Hematopoietic multipotent progenitor cell treated with erythropoietin and hydrocortisone succinate and interleukin-3 and kit ligand, for 8 days (in vitro differentiated cells): ENCODE measurements around the gene C1QTNF6.

Experiments used
- DNase-seq: peaks from one replicate; pipeline ENCODE4 v3.0.0-alpha.2; 2015

C1QTNF6 gene

DNA sequence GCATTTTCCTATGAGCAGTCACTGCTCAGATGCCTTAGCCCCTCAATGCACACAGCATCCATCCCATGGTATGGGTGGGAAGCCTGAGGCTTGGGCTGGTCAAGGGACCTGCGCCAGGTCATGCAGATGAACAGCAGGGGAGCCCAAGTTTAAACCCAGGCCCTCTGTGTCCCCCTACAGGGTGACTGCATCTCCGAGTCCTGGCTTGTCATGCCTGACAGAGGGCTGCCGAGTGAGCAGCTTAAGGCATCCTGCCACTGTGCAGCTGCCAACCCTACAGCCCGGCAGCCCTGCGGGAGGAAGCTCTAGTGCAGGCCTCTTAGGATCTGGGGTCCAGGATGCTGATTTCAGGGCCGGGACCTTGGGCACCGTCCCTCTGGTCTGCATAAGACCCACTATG lies 48.3 kb downstream of the C1QTNF6 start:
- no peak for DNase-seq

DNA sequence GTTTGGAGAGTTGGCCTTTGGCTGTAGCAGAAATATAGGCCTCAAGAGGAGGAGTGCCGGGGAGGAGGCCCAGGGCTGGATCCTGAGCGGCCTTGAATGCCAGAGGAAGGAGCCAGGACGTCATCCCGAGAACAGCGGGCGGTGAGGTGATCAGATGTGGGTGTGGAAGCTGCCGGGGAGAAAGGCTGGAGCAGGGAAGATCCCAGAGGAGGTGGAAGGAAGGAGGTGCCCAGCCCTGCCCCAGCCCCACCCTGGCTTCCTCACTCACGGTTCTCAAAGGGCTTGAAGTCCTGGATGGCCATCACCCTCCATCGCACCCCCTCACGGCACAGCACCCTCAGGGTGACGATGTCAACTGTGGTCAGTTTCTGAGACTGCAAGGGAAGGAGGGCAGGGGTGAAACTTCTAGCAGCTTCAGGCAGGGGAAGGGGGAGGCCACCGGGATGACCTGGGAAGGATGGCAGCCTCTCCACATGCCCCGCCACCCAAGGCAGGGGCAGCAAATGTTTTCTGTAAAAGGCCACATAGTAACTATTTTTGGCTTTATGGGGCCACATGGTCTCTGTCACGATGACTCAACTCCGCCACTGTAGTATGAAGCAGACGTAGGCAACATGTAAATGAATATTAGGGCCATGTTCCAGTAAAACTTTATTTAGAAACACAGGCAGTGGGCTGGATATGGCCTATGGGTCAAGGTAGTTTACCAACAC lies 49.0 kb downstream of the C1QTNF6 start:
- DNase-seq, result no peak

DNA sequence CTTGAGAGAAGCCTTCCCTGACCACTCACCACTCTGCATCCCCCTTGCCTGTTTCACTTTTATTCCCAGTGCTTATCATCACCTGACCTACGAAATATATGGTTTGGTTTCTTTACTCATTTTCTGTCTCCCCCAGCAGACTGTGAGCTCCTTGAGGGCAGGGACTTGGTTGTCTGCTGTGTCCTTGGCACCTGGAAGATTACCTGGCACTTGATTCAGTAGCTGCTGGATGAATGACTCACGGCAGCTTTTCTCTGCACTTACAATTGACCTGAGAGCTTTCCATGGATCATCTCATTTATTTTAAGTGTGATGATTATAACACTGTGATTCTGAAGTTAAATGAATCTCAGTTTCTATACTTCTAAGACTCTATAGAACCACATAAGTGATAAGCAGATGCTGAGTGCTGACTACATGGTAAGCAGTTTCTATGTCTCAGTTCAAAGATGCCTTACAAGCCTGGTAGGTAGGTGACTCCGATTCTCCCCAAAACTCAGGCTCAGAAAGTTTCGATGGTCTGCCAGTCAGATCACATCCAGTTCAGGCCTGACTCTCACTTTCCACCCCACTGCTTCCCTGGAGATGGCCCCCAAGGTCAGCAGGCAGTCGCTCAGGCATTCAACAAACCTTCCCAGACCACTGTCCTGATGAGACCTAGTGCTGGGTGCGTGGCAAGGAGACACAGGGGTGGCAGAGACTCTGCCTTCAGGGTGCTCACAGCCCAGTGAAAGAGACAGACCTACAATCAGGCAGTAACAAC lies 50.0 kb downstream of the C1QTNF6 start:
- DNase-seq, result no peak

DNA sequence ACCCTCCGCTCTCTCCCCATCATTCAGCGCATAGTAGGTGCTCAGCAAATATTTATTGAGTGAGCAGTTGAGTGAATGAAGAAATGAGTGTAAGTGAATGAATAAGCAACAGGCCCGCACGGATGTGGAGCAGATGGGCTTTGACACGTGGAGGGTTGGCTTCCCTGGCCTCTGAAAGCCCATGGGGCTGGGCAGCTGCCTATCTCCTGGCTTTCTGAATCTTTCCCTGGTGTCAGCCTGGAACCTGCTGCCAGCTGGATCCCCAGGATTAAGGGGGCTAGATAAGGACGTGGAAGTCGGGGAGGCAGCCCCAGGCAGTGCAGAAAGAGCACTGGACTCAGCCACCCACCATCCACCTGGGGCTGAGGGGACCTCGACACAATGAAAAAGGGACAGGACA lies 50.9 kb downstream of the C1QTNF6 start:
- DNase-seq, result no peak

DNA sequence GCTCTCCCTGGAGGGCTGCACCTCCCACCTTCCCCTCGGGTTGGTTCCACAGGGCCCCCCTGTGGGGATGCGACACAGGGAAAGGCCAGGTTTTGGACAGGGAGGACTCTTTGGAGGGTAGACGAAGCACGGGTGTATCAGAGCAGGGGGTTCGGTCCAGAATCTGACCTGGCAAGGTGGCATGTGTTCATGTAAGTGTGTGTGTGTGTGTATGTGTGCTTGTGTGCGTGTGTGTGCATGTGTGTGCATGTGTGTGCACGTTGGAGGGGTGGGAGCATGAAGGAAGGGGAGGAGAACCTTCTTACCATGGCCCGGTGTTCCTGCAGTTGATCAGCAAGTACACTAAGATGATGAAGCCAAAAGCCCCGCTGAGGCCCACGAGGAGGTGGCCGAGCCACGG lies 53.0 kb downstream of the C1QTNF6 start:
- no peak for DNase-seq

DNA sequence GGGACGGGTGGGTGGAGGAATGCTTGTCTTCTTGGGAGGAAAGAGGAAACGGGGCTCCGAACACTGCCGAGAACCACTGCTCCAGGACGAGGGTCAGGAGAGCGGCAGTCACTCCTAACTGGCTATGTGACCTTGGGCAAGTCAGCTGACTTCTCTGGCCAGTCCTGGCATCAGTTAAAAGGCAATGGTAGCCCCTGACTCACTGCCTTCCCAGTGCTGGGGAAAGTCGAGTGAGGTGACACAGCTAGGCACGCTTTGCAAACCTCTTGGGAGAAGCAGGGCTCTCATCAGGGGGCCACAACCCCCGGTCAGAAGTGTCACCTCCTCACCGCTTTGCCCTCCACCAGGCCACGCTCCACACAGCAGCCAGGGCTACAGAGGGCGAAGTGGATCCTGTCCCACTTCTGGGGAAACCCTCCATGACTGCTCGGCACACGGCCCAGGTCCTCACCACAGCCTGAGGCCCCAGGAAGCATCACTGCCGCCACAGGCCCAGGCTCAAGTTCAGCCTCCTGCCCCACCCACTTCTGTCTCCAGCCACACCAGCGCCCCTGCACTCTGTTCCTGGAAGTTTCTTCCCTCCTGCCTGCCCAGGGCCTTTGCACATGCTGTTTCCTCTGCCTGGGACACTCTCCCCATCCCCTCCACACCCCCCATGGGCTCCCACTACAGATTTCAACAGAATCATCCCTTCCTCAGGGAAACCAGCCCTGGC lies 54.6 kb downstream of the C1QTNF6 start:
- DNase-seq, result no peak

DNA sequence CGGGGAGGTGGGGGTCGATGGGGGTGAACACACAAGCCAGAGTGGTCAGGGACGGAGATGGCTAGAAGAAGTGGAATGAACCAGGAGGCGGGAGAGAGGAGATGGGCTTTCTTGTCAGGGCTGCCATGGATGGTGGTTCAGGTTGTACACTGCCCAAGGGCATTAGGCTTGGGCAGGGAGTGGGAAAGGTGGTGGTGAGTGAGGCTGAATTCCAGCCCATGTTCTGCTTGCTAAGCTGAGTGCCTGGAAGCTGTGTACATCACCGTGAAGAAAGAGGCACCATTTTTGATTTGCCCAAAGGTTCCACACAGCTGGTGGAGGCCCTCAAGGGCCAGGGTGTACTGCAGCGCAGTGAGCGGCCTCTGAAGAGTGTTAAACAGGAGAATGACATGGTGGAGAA lies 55.3 kb downstream of the C1QTNF6 start:
- no peak for DNase-seq
